Right renal pelvis (tissue), 4 donors: ENCODE measurements around the gene KCNQ1. TPM values are rescaled to one million over a fixed set of nuclear protein-coding genes. Genes with fewer than 3 reads are reported as not detected.

ENCODE experiments used
- DNase-seq, 4 donors: peaks; one replicate each; pipeline ENCODE4 v3.0.0-alpha.2; 2013; ENCODE audit warnings: low read depth in 4 of 4, low spot score in 3 of 4, missing footprints in 1 of 4
- polyA plus RNA-seq, 4 donors: library from polyadenylated mRNA; unstranded; fragments of 120-200 nt; gene quantifications; one replicate each; pipeline ENCODE4 v1.2.1, GENCODE V29; 2013; ENCODE audit not compliant: insufficient read length in 4 of 4

Gene KCNQ1
- polyA plus RNA-seq, 4 donors = 9.8 to 13.2 (median 12.0) TPM

GRCh38 chr11:2688381-2689231 lies 243.8 kb downstream of the KCNQ1 start:
- no peak for DNase-seq

- DNase-seq = no peak
Observed at GRCh38 chr11:2689651-2690575, 245.1 kb downstream of the KCNQ1 start.

GRCh38 chr11:2690596-2691354 lies 246.0 kb downstream of the KCNQ1 start:
- no peak for DNase-seq

GRCh38 chr11:2691355-2691761 lies 246.6 kb downstream of the KCNQ1 start:
- no peak for DNase-seq

GRCh38 chr11:2691991-2692875 lies 247.4 kb downstream of the KCNQ1 start:
- DNase-seq = no peak

- no peak for DNase-seq
Observed at GRCh38 chr11:2693271-2694261, 248.8 kb downstream of the KCNQ1 start.

- no peak for DNase-seq
Observed at GRCh38 chr11:2694495-2694894, 249.7 kb downstream of the KCNQ1 start.

- DNase-seq = no peak
Observed at GRCh38 chr11:2694995-2695939, 250.5 kb downstream of the KCNQ1 start.

GRCh38 chr11:2696455-2696854 lies 251.6 kb downstream of the KCNQ1 start:
- no peak for DNase-seq

- no peak for DNase-seq
Observed at GRCh38 chr11:2697866-2698265, 253.1 kb downstream of the KCNQ1 start.

- DNase-seq = no peak
Observed at GRCh38 chr11:2698386-2699184, 253.8 kb downstream of the KCNQ1 start.

- no peak for DNase-seq
Observed at GRCh38 chr11:2699185-2699530, 254.3 kb downstream of the KCNQ1 start.

GRCh38 chr11:2699531-2700414 lies 255.0 kb downstream of the KCNQ1 start, which contains the start of gene KCNQ1OT1:
Gene KCNQ1OT1, minus strand, starts transcription at chr11:2699994.
- peak; percentile 72 to 87 (median 78) for DNase-seq

- peak in 2 of 4 donors; percentile 45 to 55 for DNase-seq
Observed at GRCh38 chr11:2700415-2701211, 255.8 kb downstream of the KCNQ1 start.

GRCh38 chr11:2701230-2701629 lies 256.4 kb downstream of the KCNQ1 start:
- DNase-seq = no peak
